ENCODE measurements around the gene FGF13. TPM values are rescaled to one million over a fixed set of nuclear protein-coding genes. Genes with fewer than 3 reads are reported as not detected.

The FGF13 gene
- total RNA-seq, 1 donor from 2014 or later = 5.1 TPM

GRCh38 chrX:138742217-138742616 lies 30.7 kb upstream of the FGF13 start:
- no peak overlapping the region for H3K4me2 ChIP-seq (ENCODE audit: low read length)
- H3K27me3 Mint-ChIP-seq (ENCODE audit: low read depth, unreplicated experiment) = peaks cover 2% of the 10 kb centered on the region
- H3K36me3 ChIP-seq (ENCODE audit: insufficient read depth, low read length) = no peaks in the 10 kb centered on the region
- no peaks in the 10 kb centered on the region for H3K4me1 Mint-ChIP-seq (ENCODE audit: low read depth, unreplicated experiment)
- H2AFZ ChIP-seq (ENCODE audit: low read depth, low read length) = no peak overlapping the region
- H3K4me3 ChIP-seq (ENCODE audit: insufficient read depth, low read depth, low read length) = no peak overlapping the region
- no peak overlapping the region for H3K4me3 Mint-ChIP-seq (ENCODE audit: unreplicated experiment)
- FAIRE-seq (no peak), DNase-seq (ENCODE audit: low read depth) (no peak)
- H3K9me3 ChIP-seq (ENCODE audit: insufficient read depth, low read depth, low read length) = no peaks in the 10 kb centered on the region
- H3K27me3 ChIP-seq (ENCODE audit: insufficient read depth, low read length) = no peaks in the 10 kb centered on the region
- H3K79me2 ChIP-seq (ENCODE audit: insufficient read depth, low read length) = no peaks in the 10 kb centered on the region
- no peaks in the 10 kb centered on the region for H3K36me3 Mint-ChIP-seq (ENCODE audit: low read depth, unreplicated experiment)
- H3K9me3 Mint-ChIP-seq (ENCODE audit: unreplicated experiment) = no peaks in the 10 kb centered on the region
- no peak overlapping the region for H3K27ac Mint-ChIP-seq (ENCODE audit: unreplicated experiment)
- H3K9ac ChIP-seq (ENCODE audit: low read length) = no peak overlapping the region
- no peak for TF ChIP-seq EZH2 (IDR thresholded peaks at IDR 0.05; ENCODE audit: insufficient read depth, low read length)
- TF ChIP-seq, protein P1, sequence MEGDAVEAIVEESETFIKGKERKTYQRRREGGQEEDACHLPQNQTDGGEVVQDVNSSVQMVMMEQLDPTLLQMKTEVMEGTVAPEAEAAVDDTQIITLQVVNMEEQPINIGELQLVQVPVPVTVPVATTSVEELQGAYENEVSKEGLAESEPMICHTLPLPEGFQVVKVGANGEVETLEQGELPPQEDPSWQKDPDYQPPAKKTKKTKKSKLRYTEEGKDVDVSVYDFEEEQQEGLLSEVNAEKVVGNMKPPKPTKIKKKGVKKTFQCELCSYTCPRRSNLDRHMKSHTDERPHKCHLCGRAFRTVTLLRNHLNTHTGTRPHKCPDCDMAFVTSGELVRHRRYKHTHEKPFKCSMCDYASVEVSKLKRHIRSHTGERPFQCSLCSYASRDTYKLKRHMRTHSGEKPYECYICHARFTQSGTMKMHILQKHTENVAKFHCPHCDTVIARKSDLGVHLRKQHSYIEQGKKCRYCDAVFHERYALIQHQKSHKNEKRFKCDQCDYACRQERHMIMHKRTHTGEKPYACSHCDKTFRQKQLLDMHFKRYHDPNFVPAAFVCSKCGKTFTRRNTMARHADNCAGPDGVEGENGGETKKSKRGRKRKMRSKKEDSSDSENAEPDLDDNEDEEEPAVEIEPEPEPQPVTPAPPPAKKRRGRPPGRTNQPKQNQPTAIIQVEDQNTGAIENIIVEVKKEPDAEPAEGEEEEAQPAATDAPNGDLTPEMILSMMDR (IDR thresholded peaks at IDR 0.05; ENCODE audit: insufficient read depth, low read depth, low read length) = no peak
- no peaks in the 10 kb centered on the region for H3K4me1 ChIP-seq (ENCODE audit: insufficient read depth, low read length)
- no peaks in the 10 kb centered on the region for H4K20me1 ChIP-seq (ENCODE audit: insufficient read depth, low read length)
- no peak overlapping the region for H3K27ac ChIP-seq (ENCODE audit: low read depth, low read length)

DNA sequence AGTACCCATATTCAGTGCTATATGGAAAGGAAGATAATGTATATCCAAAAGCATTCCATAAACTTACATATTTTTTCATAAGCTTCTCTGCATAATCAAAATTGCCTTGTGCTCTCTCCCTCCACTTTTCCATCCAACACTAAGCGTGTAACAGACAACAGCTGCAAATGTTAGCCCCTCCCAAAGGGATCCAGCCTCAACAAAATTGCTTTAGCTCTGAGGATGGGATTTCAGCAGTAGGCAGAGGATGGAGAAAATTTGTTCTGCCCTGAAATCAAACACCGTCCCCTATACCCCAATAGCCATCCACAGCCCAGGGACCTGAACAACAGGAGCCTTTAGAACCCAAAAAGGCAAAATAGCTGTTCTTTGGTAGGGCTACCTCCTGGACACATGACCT lies 28.8 kb upstream of the FGF13 start:
- no peak for DNase-seq (ENCODE audit: low read depth)
- no peaks in the 10 kb centered on the region for H3K9me3 ChIP-seq (ENCODE audit: insufficient read depth, low read depth, low read length)
- no peaks in the 10 kb centered on the region for H3K79me2 ChIP-seq (ENCODE audit: insufficient read depth, low read length)
- no peak overlapping the region for H3K4me3 ChIP-seq (ENCODE audit: insufficient read depth, low read depth, low read length)
- no peaks in the 10 kb centered on the region for H3K27me3 ChIP-seq (ENCODE audit: insufficient read depth, low read length)
- H3K36me3 ChIP-seq (ENCODE audit: insufficient read depth, low read length) = no peaks in the 10 kb centered on the region
- TF ChIP-seq, protein P1 (IDR thresholded peaks at IDR 0.05; ENCODE audit: insufficient read depth, low read depth, low read length) = no peak
- no peak for TF ChIP-seq EZH2 (IDR thresholded peaks at IDR 0.05; ENCODE audit: insufficient read depth, low read length)
- no peak overlapping the region for H3K27ac Mint-ChIP-seq (ENCODE audit: unreplicated experiment)
- no peaks in the 10 kb centered on the region for H3K27me3 Mint-ChIP-seq (ENCODE audit: low read depth, unreplicated experiment)
- H3K4me2 ChIP-seq (ENCODE audit: low read length) = no peak overlapping the region
- no peaks in the 10 kb centered on the region for H3K9me3 Mint-ChIP-seq (ENCODE audit: unreplicated experiment)
- H3K4me1 Mint-ChIP-seq (ENCODE audit: low read depth, unreplicated experiment) = no peaks in the 10 kb centered on the region
- H2AFZ ChIP-seq (ENCODE audit: low read depth, low read length) = no peak overlapping the region
- no peaks in the 10 kb centered on the region for H4K20me1 ChIP-seq (ENCODE audit: insufficient read depth, low read length)
- no peaks in the 10 kb centered on the region for H3K4me1 ChIP-seq (ENCODE audit: insufficient read depth, low read length)
- no peak overlapping the region for H3K27ac ChIP-seq (ENCODE audit: low read depth, low read length)
- H3K9ac ChIP-seq (ENCODE audit: low read length) = no peak overlapping the region
- H3K36me3 Mint-ChIP-seq (ENCODE audit: low read depth, unreplicated experiment) = no peaks in the 10 kb centered on the region
- FAIRE-seq = no peak
- no peak overlapping the region for H3K4me3 Mint-ChIP-seq (ENCODE audit: unreplicated experiment)

GRCh38 chrX:138723301-138723700 lies 11.8 kb upstream of the FGF13 start:
- H3K79me2 ChIP-seq (ENCODE audit: insufficient read depth, low read length) = no peaks in the 10 kb centered on the region
- no peak for TF ChIP-seq EZH2 (IDR thresholded peaks at IDR 0.05; ENCODE audit: insufficient read depth, low read length)
- TF ChIP-seq, protein P1 (IDR thresholded peaks at IDR 0.05; ENCODE audit: insufficient read depth, low read depth, low read length) = no peak
- H4K20me1 ChIP-seq (ENCODE audit: insufficient read depth, low read length) = no peaks in the 10 kb centered on the region
- FAIRE-seq (peak; percentile 9), DNase-seq (ENCODE audit: low read depth) (peak; percentile 37)
- H3K27me3 Mint-ChIP-seq (ENCODE audit: low read depth, unreplicated experiment) = no peaks in the 10 kb centered on the region
- no peaks in the 10 kb centered on the region for H3K36me3 ChIP-seq (ENCODE audit: insufficient read depth, low read length)
- peaks cover 4% of the 10 kb centered on the region for H3K4me1 Mint-ChIP-seq (ENCODE audit: low read depth, unreplicated experiment)
- no peaks in the 10 kb centered on the region for H3K36me3 Mint-ChIP-seq (ENCODE audit: low read depth, unreplicated experiment)
- no peaks in the 10 kb centered on the region for H3K9me3 Mint-ChIP-seq (ENCODE audit: unreplicated experiment)
- H3K9ac ChIP-seq (ENCODE audit: low read length) = no peak overlapping the region
- H3K9me3 ChIP-seq (ENCODE audit: insufficient read depth, low read depth, low read length) = no peaks in the 10 kb centered on the region
- H3K27ac ChIP-seq (ENCODE audit: low read depth, low read length) = no peak overlapping the region
- no peaks in the 10 kb centered on the region for H3K27me3 ChIP-seq (ENCODE audit: insufficient read depth, low read length)
- H3K4me2 ChIP-seq (ENCODE audit: low read length) = no peak overlapping the region
- H2AFZ ChIP-seq (ENCODE audit: low read depth, low read length) = no peak overlapping the region
- no peak overlapping the region for H3K4me3 Mint-ChIP-seq (ENCODE audit: unreplicated experiment)
- no peak overlapping the region for H3K4me3 ChIP-seq (ENCODE audit: insufficient read depth, low read depth, low read length)
- H3K4me1 ChIP-seq (ENCODE audit: insufficient read depth, low read length) = no peaks in the 10 kb centered on the region
- no peak overlapping the region for H3K27ac Mint-ChIP-seq (ENCODE audit: unreplicated experiment)

Measured in astrocyte (in vitro differentiated cells and primary cell).